Activated T-cell treated with anti-CD3 and anti-CD28 coated beads, Interleukin-2, amount 50 U/mL, for 4 hours (primary cell): ENCODE results near the gene POLE3. TPM values are rescaled to one million over a fixed set of nuclear protein-coding genes. Genes with fewer than 3 reads are reported as not detected.

Experiments used
- ATAC-seq, 2 donors: fragments of 200-7000 bp; cut with Tn5 transposase; one replicate each; pipeline ENCODE4 v1.10.0; 2021
- DNase-seq: peaks from one replicate; pipeline ENCODE4 v3.0.0-alpha.2; 2020
- H3K27me3 Mint-ChIP-seq: one replicate; pipeline ENCODE4 v1.8.0; 2021; ENCODE audit warnings: low read depth, mixed read lengths
- H3K36me3 Mint-ChIP-seq: one replicate; pipeline ENCODE4 v1.8.0; 2022; ENCODE audit warnings: mixed read lengths; ENCODE audit not compliant: insufficient read depth
- H3K4me1 Mint-ChIP-seq: one replicate; pipeline ENCODE4 v1.8.0; 2021; ENCODE audit warnings: low read depth, mixed read lengths
- H3K4me3 Mint-ChIP-seq: one replicate; pipeline ENCODE4 v1.8.0; 2021; ENCODE audit warnings: mild to moderate bottlenecking, moderate library complexity, mixed read lengths
- H3K9me3 Mint-ChIP-seq: one replicate; pipeline ENCODE4 v1.8.0; 2021; ENCODE audit warnings: mixed read lengths
- total RNA-seq, 3 donors: library from RNA; stranded (reverse); gene quantifications; one replicate each; pipeline ENCODE4 v1.2.1, GENCODE V29; 2021

The POLE3 gene
- total RNA-seq, 3 donors from 2014 or later: 97.5 to 111 (median 106) TPM

DNA sequence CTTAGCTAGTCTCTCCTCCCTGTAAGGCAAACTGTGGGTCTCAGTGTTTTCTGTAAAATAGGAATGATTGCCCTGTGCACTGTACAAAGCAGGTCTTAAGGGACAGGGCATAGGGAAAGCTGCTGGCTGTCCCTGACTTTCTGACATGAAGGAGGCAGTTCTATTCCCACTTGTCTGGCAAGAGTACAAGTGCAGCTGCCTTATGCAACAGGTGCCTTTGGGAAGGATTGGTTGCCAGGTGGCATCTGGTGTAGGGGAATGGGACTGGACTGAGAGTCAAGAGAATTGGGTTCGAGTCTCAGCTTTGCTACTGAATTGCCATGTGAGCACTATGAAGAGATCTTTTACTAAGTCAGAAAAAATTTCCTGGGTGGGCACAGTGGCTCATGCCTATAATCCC lies 51.1 kb downstream of the POLE3 start:
- DNase-seq: no peak
- Mint-ChIP-seq H3K4me3 (no peak overlapping the region), H3K9me3 (no peaks in the 10 kb centered on the region), H3K4me1 (peaks cover 6% of the 10 kb centered on the region), H3K27me3 (peaks cover 3% of the 10 kb centered on the region), H3K36me3 (no peaks in the 10 kb centered on the region)
- ATAC-seq: no peak

Other genes starting within 250 kb of the POLE3 start
- gene FKBP15, start 189.4 kb downstream of the POLE3 start, total RNA-seq: 10 to 100 TPM; 23.8 to 25.9 (median 24.2) TPM
- 10 to 100 TPM in 2 of 3 donors, 1 to 10 TPM in 1; 9.8 to 14.5 (median 14.2) TPM for gene SLC31A1, start 189.1 kb downstream of the POLE3 start, total RNA-seq
- gene CDC26, start 135.1 kb downstream of the POLE3 start, total RNA-seq: 10 to 100 TPM; 53.7 to 64.8 (median 60.3) TPM
- gene PRPF4, start 135.0 kb downstream of the POLE3 start, total RNA-seq: 10 to 100 TPM; 63.8 to 70.8 (median 65.1) TPM
- under 1 TPM in 1 of 3 donors, not detected in 2; 0.37 TPM for gene RNF183, start 107.3 kb downstream of the POLE3 start, total RNA-seq
- 1 to 10 TPM in 1 of 3 donors, under 1 TPM in 2; 0.48 to 1.4 (median 0.73) TPM for gene WDR31, start 70.4 kb downstream of the POLE3 start, total RNA-seq
- 1 to 10 TPM in 1 of 3 donors, under 1 TPM in 2; 0.60 to 1.8 (median 0.87) TPM for gene BSPRY, start 61.1 kb downstream of the POLE3 start, total RNA-seq
- 10 to 100 TPM in 2 of 3 donors, 1 to 10 TPM in 1; 7.1 to 14.4 (median 12.7) TPM for gene HDHD3, start 33.7 kb downstream of the POLE3 start, total RNA-seq
- gene ALAD, start 9.4 kb downstream of the POLE3 start, total RNA-seq: 10 to 100 TPM; 17.9 to 18.4 (median 18.2) TPM
- 1 to 10 TPM in 2 of 3 donors, under 1 TPM in 1; 0.57 to 1.4 (median 1.1) TPM for gene C9orf43, start 72 bp upstream of the POLE3 start, total RNA-seq
- gene RGS3, start 53.1 kb upstream of the POLE3 start, total RNA-seq: 10 to 100 TPM; 51.4 to 65.9 (median 63.5) TPM